ENCODE data around the gene HBP1. TPM values are rescaled to one million over a fixed set of nuclear protein-coding genes. Genes with fewer than 3 reads are reported as not detected.
"Not testable (repeated sequence)": the region's sequence is repeated elsewhere in the genome, so short reads cannot be mapped to it uniquely, and the experiment has no call there.

Gene HBP1
- polyA plus RNA-seq, 3 donors: 41.2 to 52.9 (median 44.7) TPM

DNA sequence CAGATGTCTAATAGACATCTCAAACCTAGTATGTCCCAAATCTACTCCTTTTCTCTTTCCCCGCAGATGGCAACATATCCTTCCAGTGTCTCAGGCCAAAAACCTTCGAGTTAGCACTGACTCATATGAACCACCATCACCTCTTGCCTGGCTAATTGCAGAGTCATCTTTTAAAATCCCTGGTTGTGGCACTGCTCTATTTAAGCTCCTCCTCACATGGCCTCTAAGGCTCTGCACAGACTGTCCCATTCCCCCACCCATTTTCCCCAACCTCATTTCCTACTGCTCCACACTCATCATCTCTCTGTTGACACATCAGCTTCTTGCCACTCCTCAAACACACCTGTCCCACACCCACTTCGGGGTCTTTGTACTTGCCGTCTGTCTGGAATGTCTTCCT lies 16.8 kb upstream of the HBP1 start:
- Mint-ChIP-seq H3K4me3 (no peak overlapping the region), H3K36me3 (peaks cover 24 to 28% of the 10 kb centered on the region in 2 donors), H3K27ac (no peak overlapping the region), H3K4me1 (peaks cover 6% of the 10 kb centered on the region), H3K9me3 (no peaks in the 10 kb centered on the region), H3K27me3 (ENCODE audit: low read depth in 3 of 3) (no peaks in the 10 kb centered on the region)
- intact Hi-C loops (cut with micrococcal nuclease): loop anchor here in 1 of 2 donors (5.0 kb wide), 2 partner anchors 205 to 360 kb away; no protein-coding TSS in a partner anchor
- no peak overlapping the region for H3K4me3 ChIP-seq (replicated peaks in 1 of 3; ENCODE audit: low read depth in 2 of 3, low read length in 3 of 3)
- no peak for DNase-seq
- H3K79me2 ChIP-seq (ENCODE audit: insufficient read depth, low read length): no peaks in the 10 kb centered on the region
- no peaks in the 10 kb centered on the region for H4K20me1 ChIP-seq (ENCODE audit: insufficient read depth, low read length)
- no peak overlapping the region for H3K4me2 ChIP-seq (replicated peaks; ENCODE audit: extremely low read depth, low read length, poor library complexity, severe bottlenecking)
- no peaks in the 10 kb centered on the region for H3K27me3 ChIP-seq (ENCODE audit: control insufficient read depth in 2 of 2, insufficient read depth in 2 of 2, low read length in 2 of 2)
- H3K9me3 ChIP-seq (replicated peaks in 1 of 2; ENCODE audit: control insufficient read depth in 1 of 2, insufficient read depth in 1 of 2, low read length in 2 of 2): no peaks in the 10 kb centered on the region
- no peak overlapping the region for H3K27ac ChIP-seq (ENCODE audit: low read depth in 1 of 2, low read length in 2 of 2)
- no peaks in the 10 kb centered on the region for H3K4me1 ChIP-seq (ENCODE audit: control insufficient read depth in 1 of 2, insufficient read depth in 2 of 2, low read length in 2 of 2)
- H3K36me3 ChIP-seq (replicated peaks in 1 of 2; ENCODE audit: control insufficient read depth in 1 of 2, insufficient read depth in 2 of 2, low read length in 2 of 2): peaks cover 4 to 7% of the 10 kb centered on the region in 2 donors
- no peak for TF ChIP-seq CTCF (IDR thresholded peaks at IDR 0.05)
- no peak overlapping the region for H2AFZ ChIP-seq (ENCODE audit: insufficient read depth, low read depth, low read length, poor library complexity, severe bottlenecking)
- H3K9ac ChIP-seq (ENCODE audit: insufficient read depth, low read length, poor library complexity, severe bottlenecking): no peak overlapping the region
- 40% methylated on average over 2 of the region's 4 CpGs for WGBS (ENCODE audit: insufficient coverage)

- intact Hi-C loops (cut with micrococcal nuclease): loop anchor here in 1 of 2 donors (5.0 kb wide), 2 partner anchors 208 to 363 kb away; no protein-coding TSS in a partner anchor
- no peaks in the 10 kb centered on the region for H3K9me3 Mint-ChIP-seq
- H3K4me3 ChIP-seq (replicated peaks in 1 of 3; ENCODE audit: low read depth in 2 of 3, low read length in 3 of 3): no peak overlapping the region
- H3K36me3 ChIP-seq (replicated peaks in 1 of 2; ENCODE audit: control insufficient read depth in 1 of 2, insufficient read depth in 2 of 2, low read length in 2 of 2): peaks cover 4 to 25% of the 10 kb centered on the region in 2 donors
- no peak for DNase-seq
- H4K20me1 ChIP-seq (ENCODE audit: insufficient read depth, low read length): no peaks in the 10 kb centered on the region
- no peaks in the 10 kb centered on the region for H3K27me3 Mint-ChIP-seq (ENCODE audit: low read depth in 3 of 3)
- no peak overlapping the region for H3K4me2 ChIP-seq (replicated peaks; ENCODE audit: extremely low read depth, low read length, poor library complexity, severe bottlenecking)
- no peak for TF ChIP-seq CTCF (IDR thresholded peaks at IDR 0.05)
- no peak overlapping the region for H3K27ac Mint-ChIP-seq
- no peak overlapping the region for H2AFZ ChIP-seq (ENCODE audit: insufficient read depth, low read depth, low read length, poor library complexity, severe bottlenecking)
- H3K79me2 ChIP-seq (ENCODE audit: insufficient read depth, low read length): no peaks in the 10 kb centered on the region
- no peaks in the 10 kb centered on the region for H3K27me3 ChIP-seq (ENCODE audit: control insufficient read depth in 2 of 2, insufficient read depth in 2 of 2, low read length in 2 of 2)
- H3K4me3 Mint-ChIP-seq: no peak overlapping the region
- no peaks in the 10 kb centered on the region for H3K4me1 Mint-ChIP-seq
- WGBS (ENCODE audit: insufficient coverage): 97% methylated on average over 6 of the region's 6 CpGs
- H3K9me3 ChIP-seq (replicated peaks in 1 of 2; ENCODE audit: control insufficient read depth in 1 of 2, insufficient read depth in 1 of 2, low read length in 2 of 2): no peaks in the 10 kb centered on the region
- no peaks in the 10 kb centered on the region for H3K4me1 ChIP-seq (ENCODE audit: control insufficient read depth in 1 of 2, insufficient read depth in 2 of 2, low read length in 2 of 2)
- no peak overlapping the region for H3K9ac ChIP-seq (ENCODE audit: insufficient read depth, low read length, poor library complexity, severe bottlenecking)
- no peak overlapping the region for H3K27ac ChIP-seq (ENCODE audit: low read depth in 1 of 2, low read length in 2 of 2)
- H3K36me3 Mint-ChIP-seq: peaks cover 28 to 43% of the 10 kb centered on the region in 2 donors
Measured at GRCh38 chr7:107154826-107155225, 14.0 kb upstream of the HBP1 start.

- intact Hi-C loops (cut with micrococcal nuclease); H3K27ac ChIP-seq (ENCODE audit: low read depth in 1 of 2, low read length in 2 of 2); H3K9me3 Mint-ChIP-seq: not testable (repeated sequence)
Measured at GRCh38 chr7:107155726-107156125, 13.1 kb upstream of the HBP1 start.

More at GRCh38 chr7:107155726-107156125, 13.1 kb upstream of the HBP1 start:
- not testable (repeated sequence) for DNase-seq; H4K20me1 ChIP-seq (ENCODE audit: insufficient read depth, low read length); H3K4me3 Mint-ChIP-seq; H3K4me3 ChIP-seq (replicated peaks in 1 of 3; ENCODE audit: low read depth in 2 of 3, low read length in 3 of 3); H3K79me2 ChIP-seq (ENCODE audit: insufficient read depth, low read length); H3K4me1 ChIP-seq (ENCODE audit: control insufficient read depth in 1 of 2, insufficient read depth in 2 of 2, low read length in 2 of 2); H3K9me3 ChIP-seq (replicated peaks in 1 of 2; ENCODE audit: control insufficient read depth in 1 of 2, insufficient read depth in 1 of 2, low read length in 2 of 2); H3K27ac Mint-ChIP-seq; H2AFZ ChIP-seq (ENCODE audit: insufficient read depth, low read depth, low read length, poor library complexity, severe bottlenecking); H3K27me3 ChIP-seq (ENCODE audit: control insufficient read depth in 2 of 2, insufficient read depth in 2 of 2, low read length in 2 of 2); H3K4me2 ChIP-seq (replicated peaks; ENCODE audit: extremely low read depth, low read length, poor library complexity, severe bottlenecking); H3K27me3 Mint-ChIP-seq (ENCODE audit: low read depth in 3 of 3); H3K9ac ChIP-seq (ENCODE audit: insufficient read depth, low read length, poor library complexity, severe bottlenecking); H3K4me1 Mint-ChIP-seq
- 100% methylated on average over 1 of the region's 3 CpGs for WGBS (ENCODE audit: insufficient coverage)
- peaks cover 28 to 43% of the 10 kb centered on the region in 2 donors for H3K36me3 Mint-ChIP-seq
- H3K36me3 ChIP-seq (replicated peaks in 1 of 2; ENCODE audit: control insufficient read depth in 1 of 2, insufficient read depth in 2 of 2, low read length in 2 of 2): peaks cover 4 to 31% of the 10 kb centered on the region in 2 donors
